Vagina (tissue), 2 donors: Measurements from ENCODE around the gene NOG.

Source experiments
- CTCF ChIP-seq, 3 experiments: fragments of 450-650 bp in 2 of 3; fragments of 200-600 bp in 1 of 3; sonication (generic) in 1 of 3; IDR thresholded peaks; one replicate each; pipeline ENCODE4 v1.5.1; 2017 to 2019; ENCODE audit warnings: antibody characterized with exemption in 3 of 3, mild to moderate bottlenecking in 2 of 3, moderate library complexity in 2 of 3
- POLR2AphosphoS5 ChIP-seq, 2 donors: sonication (generic); formaldehyde crosslinking; IDR thresholded peaks; one replicate each; pipeline ENCODE4 v1.9.0; 2017; ENCODE audit warnings: antibody characterized with exemption in 2 of 2, mild to moderate bottlenecking in 2 of 2, low read depth in 1 of 2; ENCODE audit not compliant: insufficient read depth in 1 of 2

- TF ChIP-seq CTCF (IDR thresholded peaks at IDR 0.05) = no peak
- TF ChIP-seq POLR2AphosphoS5 (IDR thresholded peaks at IDR 0.05; ENCODE audit: insufficient read depth in 1 of 2, low read depth in 1 of 2) = no peak
Observed at GRCh38 chr17:56599088-56599487, 5.6 kb downstream of the NOG start.
